DOHH2 (cell line): ENCODE measurements around the gene RASAL2.

Source experiments
- H3F3A ChIP-seq: fragments of 200-600 bp; sonication (generic), shearing (Covaris generic); 2 replicates; pipeline ENCODE4 v1.6.0; 2016; ENCODE audit warnings: antibody characterized with exemption, mild to moderate bottlenecking; ENCODE audit not compliant: control insufficient read depth, insufficient read depth
- H3K27ac ChIP-seq: fragments of 200-600 bp; sonication (generic); 2 replicates; pipeline ENCODE4 v1.5.1; 2014; ENCODE audit warnings: low read depth, mild to moderate bottlenecking, low read length, moderate library complexity
- H3K27me3 ChIP-seq: fragments of 200-600 bp; sonication (generic); 2 replicates; pipeline ENCODE4 v1.6.1; 2014; ENCODE audit warnings: mild to moderate bottlenecking, low read length, mixed read lengths; ENCODE audit not compliant: control insufficient read depth
- H3K36me3 ChIP-seq: fragments of 200-600 bp; sonication (generic); 2 replicates; pipeline ENCODE4 v1.6.1; 2014; ENCODE audit warnings: mild to moderate bottlenecking, low read length, moderate library complexity, mixed read lengths; ENCODE audit not compliant: control insufficient read depth
- H3K4me1 ChIP-seq: fragments of 200-600 bp; sonication (generic); 2 replicates; pipeline ENCODE4 v1.6.1; 2014; ENCODE audit warnings: mild to moderate bottlenecking, low read length, mixed read lengths; ENCODE audit not compliant: control insufficient read depth
- H3K4me2 ChIP-seq: fragments of 200-600 bp; sonication (generic); 2 replicates; pipeline ENCODE4 v1.6.0; 2014; ENCODE audit warnings: mild to moderate bottlenecking, low read length, moderate library complexity
- H3K4me3 ChIP-seq: fragments of 200-600 bp; sonication (generic); 2 replicates; pipeline ENCODE4 v1.5.1; 2014; ENCODE audit warnings: mild to moderate bottlenecking, low read length, mixed read lengths
- H3K79me2 ChIP-seq: fragments of 200-600 bp; sonication (generic); 2 replicates; pipeline ENCODE4 v1.6.1; 2014; ENCODE audit warnings: mild to moderate bottlenecking, low read length, mixed read lengths; ENCODE audit not compliant: control insufficient read depth
- H3K9me2 ChIP-seq: fragments of 200-600 bp; sonication (generic); replicated peaks from 2 replicates; pipeline ENCODE4 v1.6.1; 2014; ENCODE audit warnings: mild to moderate bottlenecking, low read length, mixed read lengths; ENCODE audit not compliant: control insufficient read depth
- H3K9me3 ChIP-seq: fragments of 200-600 bp; sonication (generic); 2 replicates; pipeline ENCODE4 v1.6.1; 2014; ENCODE audit warnings: antibody characterized with exemption, low read length, mixed read lengths; ENCODE audit not compliant: control insufficient read depth, insufficient read depth
- H4K20me1 ChIP-seq: fragments of 200-600 bp; sonication (generic); 2 replicates; pipeline ENCODE4 v1.6.0; 2014; ENCODE audit warnings: low read depth, mild to moderate bottlenecking, antibody characterized with exemption, low read length, moderate library complexity; ENCODE audit not compliant: control insufficient read depth, insufficient read depth
- CTCF ChIP-seq: fragments of 200-600 bp; sonication (generic); IDR thresholded peaks from one replicate; pipeline ENCODE4 v1.5.1; 2014; ENCODE audit warnings: antibody characterized with exemption, mild to moderate bottlenecking, low read depth, low read length; ENCODE audit not compliant: poor library complexity, severe bottlenecking
- EZH2phosphoT487 ChIP-seq: fragments of 200-600 bp; sonication (generic); IDR thresholded peaks from 2 replicates; pipeline ENCODE4 v1.6.1; 2017; ENCODE audit warnings: borderline replicate concordance, mild to moderate bottlenecking, antibody characterized with exemption, low read length, moderate library complexity, mixed read lengths

RASAL2 gene

GRCh38 chr1:178337091-178337706, 243.3 kb downstream of the RASAL2 start:
- Histone ChIP-seq H3K79me2 (no peaks in the 10 kb centered on the region), H3K9me2 (no peaks in the 10 kb centered on the region), H3F3A (no peaks in the 10 kb centered on the region), H4K20me1 (no peaks in the 10 kb centered on the region), H3K36me3 (no peaks in the 10 kb centered on the region), H3K4me1 (no peaks in the 10 kb centered on the region), H3K4me2 (no peak overlapping the region), H3K27me3 (peaks cover 20% of the 10 kb centered on the region), H3K9me3 (no peaks in the 10 kb centered on the region), H3K4me3 (no peak overlapping the region), H3K27ac (no peak overlapping the region)
- TF ChIP-seq CTCF (no peak), EZH2phosphoT487 (no peak)

GRCh38 chr1:178339834-178340233, 245.9 kb downstream of the RASAL2 start:
- no peak for TF ChIP-seq EZH2phosphoT487
- no peak for TF ChIP-seq CTCF
- no peaks in the 10 kb centered on the region for H3K79me2 ChIP-seq
- no peaks in the 10 kb centered on the region for H3K9me2 ChIP-seq

GRCh38 chr1:178341261-178341956, 247.5 kb downstream of the RASAL2 start:
- no peaks in the 10 kb centered on the region for H3K4me1 ChIP-seq
- no peaks in the 10 kb centered on the region for H3K9me2 ChIP-seq
- peaks cover 26% of the 10 kb centered on the region for H3K27me3 ChIP-seq
- no peaks in the 10 kb centered on the region for H3K9me3 ChIP-seq
- H3K79me2 ChIP-seq: no peaks in the 10 kb centered on the region
- H4K20me1 ChIP-seq: no peaks in the 10 kb centered on the region
- no peak overlapping the region for H3K4me3 ChIP-seq
- no peaks in the 10 kb centered on the region for H3F3A ChIP-seq
- no peak overlapping the region for H3K4me2 ChIP-seq
- no peaks in the 10 kb centered on the region for H3K36me3 ChIP-seq
- TF ChIP-seq EZH2phosphoT487 (no peak), CTCF (no peak)
- no peak overlapping the region for H3K27ac ChIP-seq

More at GRCh38 chr1:178339834-178340233, 245.9 kb downstream of the RASAL2 start:
- Histone ChIP-seq H3K4me3 (no peak overlapping the region), H3K27ac (no peak overlapping the region), H3K36me3 (no peaks in the 10 kb centered on the region), H3K9me3 (no peaks in the 10 kb centered on the region), H3K4me2 (no peak overlapping the region), H3K4me1 (no peaks in the 10 kb centered on the region), H4K20me1 (no peaks in the 10 kb centered on the region), H3F3A (no peaks in the 10 kb centered on the region), H3K27me3 (peaks cover 23% of the 10 kb centered on the region)
